Endothelial cell of umbilical vein (primary cell): Measurements from ENCODE around the gene SLC25A45. TPM values are rescaled to one million over a fixed set of nuclear protein-coding genes. Genes with fewer than 3 reads are reported as not detected.
A peak's percentile ranks its signal among the peaks of the same experiment; 100 is the strongest.

Source experiments
- BruUV-seq: library from RNA; stranded (reverse); fragments of 400-500 nt; replicated peaks from 2 replicates; lab custom pipeline; 2021; lab: Mats Ljungman, UMichigan
- CTCF ChIA-PET: fragments of 300-600, 350-600 bp; sonication (Branson Sonifier 250); formaldehyde crosslinking; loops from one replicate; lab custom pipeline; 2021; ENCODE audit warnings: antibody characterized with exemption, inconsistent platforms; lab: Charles Lee
- POLR2A ChIA-PET: fragments of 300-600, 350-600 bp; sonication (Branson Sonifier 250); formaldehyde crosslinking; loops from one replicate; lab custom pipeline; 2021; ENCODE audit warnings: antibody characterized with exemption, inconsistent platforms; lab: Charles Lee
- DNase-seq: peaks from one replicate; pipeline ENCODE4 v3.0.0-alpha.2; 2011; ENCODE audit warnings: low read depth, low spot score
- FAIRE-seq: peaks from 2 replicates; lab custom pipeline; 2011; peaks lifted over from hg19 to GRCh38; lab: Jason Lieb, UNC
- H2AFZ ChIP-seq: 2 replicates; pipeline ENCODE4 v1.6.0; 2012; ENCODE audit warnings: low read depth, low read length, control low read depth, inconsistent platforms
- H3K27ac ChIP-seq: 2 replicates; pipeline ENCODE4 v1.5.1; 2011; ENCODE audit warnings: low read depth, mild to moderate bottlenecking, control low read depth, low read length, moderate library complexity; ENCODE audit not compliant: insufficient read depth
- H3K27me3 ChIP-seq, 2 experiments: 2 replicates each; pipeline versions ENCODE4 v1.6.0 to v1.6.1; 2011; ENCODE audit warnings: low read length in 2 of 2, mixed read lengths in 1 of 2; ENCODE audit not compliant: control insufficient read depth in 2 of 2, insufficient read depth in 2 of 2
- H3K36me3 ChIP-seq, 2 experiments: 2 replicates in 1 of 2; 3 replicates in 1 of 2; pipeline ENCODE4 v1.5.1; 2011; ENCODE audit warnings: low read length in 2 of 2, mild to moderate bottlenecking in 1 of 2, moderate library complexity in 1 of 2; ENCODE audit not compliant: control insufficient read depth in 2 of 2, insufficient read depth in 2 of 2; ENCODE audit errors: extremely low read depth in 1 of 2
- H3K4me1 ChIP-seq: 3 replicates; pipeline ENCODE4 v1.5.1; 2011; ENCODE audit warnings: mild to moderate bottlenecking, low read length; ENCODE audit not compliant: control insufficient read depth, insufficient read depth; ENCODE audit errors: extremely low read depth
- H3K4me2 ChIP-seq: 2 replicates; pipeline ENCODE4 v1.6.1; 2011; ENCODE audit warnings: low read length, control low read depth, mixed read lengths; ENCODE audit not compliant: insufficient read depth
- H3K4me3 ChIP-seq, 3 experiments: fragments of 200-600 bp in 1 of 3; sonication (generic), shearing (Covaris generic) in 1 of 3; replicated peaks in 1 of 3; 2 replicates each; pipeline ENCODE4 v1.5.1; 2011 to 2016; ENCODE audit warnings: control low read depth in 3 of 3, low read length in 3 of 3, mild to moderate bottlenecking in 2 of 3, inconsistent platforms in 1 of 3, low read depth in 1 of 3, moderate library complexity in 1 of 3; ENCODE audit not compliant: insufficient read depth in 1 of 3
- H3K79me2 ChIP-seq: 2 replicates; pipeline ENCODE4 v1.6.0; 2012; ENCODE audit warnings: low read length, inconsistent platforms; ENCODE audit not compliant: control insufficient read depth, insufficient read depth
- H3K9ac ChIP-seq: replicated peaks from 2 replicates; pipeline ENCODE3; 2011; ENCODE audit warnings: low read length, control low read depth; ENCODE audit not compliant: insufficient read depth; ENCODE audit errors: extremely low read depth
- H3K9me1 ChIP-seq: replicated peaks from 3 replicates; pipeline ENCODE4 v1.6.0; 2011; ENCODE audit warnings: mild to moderate bottlenecking, low read length; ENCODE audit not compliant: control insufficient read depth, insufficient read depth; ENCODE audit errors: extremely low read depth
- H3K9me3 ChIP-seq: replicated peaks from 2 replicates; pipeline ENCODE4 v1.5.1; 2012; ENCODE audit warnings: low read length, inconsistent platforms; ENCODE audit not compliant: control insufficient read depth, insufficient read depth
- H4K20me1 ChIP-seq: replicated peaks from 2 replicates; pipeline ENCODE3; 2011; ENCODE audit warnings: mild to moderate bottlenecking, low read length; ENCODE audit not compliant: control insufficient read depth, insufficient read depth; ENCODE audit errors: extremely low read depth
- GATA2 ChIP-seq: IDR thresholded peaks from 2 replicates; pipeline ENCODE4 v1.7.0; 2011; ENCODE audit warnings: low read depth, mild to moderate bottlenecking, moderate library complexity, mixed read lengths, low read length; ENCODE audit not compliant: insufficient read length, insufficient read depth
- POLR2A ChIP-seq: IDR thresholded peaks from 2 replicates; pipeline ENCODE4 v1.6.1; 2012; ENCODE audit warnings: low read depth, mild to moderate bottlenecking, control low read depth, low read length
- POLR2AphosphoS5 ChIP-seq: IDR thresholded peaks from 2 replicates; pipeline ENCODE4 v1.6.1; 2012; ENCODE audit warnings: low read depth, mild to moderate bottlenecking, control low read depth, low read length, moderate library complexity; ENCODE audit not compliant: insufficient read depth
- dilution Hi-C: fragments of 300-500 bp; cut with MboI; formaldehyde crosslinking; loops from one replicate; pipeline ENCODE4 v1.15.0; 2019; ENCODE audit warnings: low sequenced_read_pairs; ENCODE audit not compliant: extremely low pct_ligation_motif_present
- intact Hi-C: fragments of 100-400 bp; cut with micrococcal nuclease; formaldehyde crosslinking; loops from one replicate; pipeline ENCODE4 v1.10.0; 2022
- polyA plus RNA-seq, 4 experiments: library from polyadenylated mRNA; depleted of rRNA in 3 of 4; stranded (reverse) in 3 of 4; unstranded in 1 of 4; fragments of >200 nt; gene quantifications; 2 replicates each; pipeline versions ENCODE4 v1.2.1 to v1.2.3, GENCODE V29; 2011 to 2012; ENCODE audit warnings: missing spikeins in 1 of 4
- total RNA-seq: library from RNA; stranded (reverse); gene quantifications from 2 replicates; pipeline ENCODE4 v1.2.3, GENCODE V29; 2021
- TF ChIP-seq, protein P1 (sequence below), 2 donors: IDR thresholded peaks; 1 replicate in 1 of 2; 2 replicates in 1 of 2; pipeline ENCODE4 v1.5.1; 2011; ENCODE audit warnings: low read length in 2 of 2, mild to moderate bottlenecking in 2 of 2, moderate library complexity in 2 of 2, control low read depth in 1 of 2, inconsistent platforms in 1 of 2, low read depth in 1 of 2; ENCODE audit not compliant: insufficient read depth in 1 of 2; ENCODE audit errors: extremely low read depth in 1 of 2

SLC25A45 gene
- total and polyA plus RNA-seq, 2 donors (not counting 3 experiments of a cell fraction or from before 2014, with no cell fraction given) = 1.2 to 3.1 TPM

DNA sequence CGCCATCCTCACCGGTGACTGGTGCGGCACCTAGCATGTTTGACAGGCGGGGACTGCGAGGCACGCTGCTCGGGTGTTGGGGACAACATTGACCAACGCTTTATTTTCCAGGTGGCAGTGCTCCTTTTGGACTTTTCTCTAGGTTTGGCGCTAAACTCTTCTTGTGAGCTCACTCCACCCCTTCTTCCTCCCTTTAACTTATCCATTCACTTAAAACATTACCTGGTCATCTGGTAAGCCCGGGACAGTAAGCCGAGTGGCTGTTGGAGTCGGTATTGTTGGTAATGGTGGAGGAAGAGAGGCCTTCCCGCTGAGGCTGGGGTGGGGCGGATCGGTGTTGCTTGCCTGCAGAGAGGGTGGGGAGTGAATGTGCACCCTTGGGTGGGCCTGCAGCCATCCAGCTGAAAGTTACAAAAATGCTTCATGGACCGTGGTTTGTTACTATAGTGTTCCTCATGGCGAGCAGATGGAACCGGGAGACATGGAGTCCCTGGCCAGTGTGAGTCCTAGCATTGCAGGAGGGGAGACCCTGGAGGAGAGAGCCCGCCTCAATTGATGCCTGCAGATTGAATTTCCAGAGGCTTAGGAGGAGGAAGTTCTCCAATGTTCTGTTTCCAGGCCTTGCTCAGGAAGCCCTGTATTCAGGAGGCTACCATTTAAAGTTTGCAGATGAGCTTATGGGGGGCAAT, 41.2 kb upstream of the SLC25A45 start:
- Histone ChIP-seq H3K9me3 (no peaks in the 10 kb centered on the region), H3K36me3 (peaks cover 4 to 7% of the 10 kb centered on the region in 2 experiments), H3K9ac (peak overlapping the region; percentile 98), H3K27ac (peak overlapping the region; percentile 99), H3K4me2 (peak overlapping the region; percentile 91), H3K27me3 (no peaks in the 10 kb centered on the region), H3K9me1 (no peaks in the 10 kb centered on the region), H3K4me3 (peak overlapping the region; percentile 52 to 95 (median 67)), H2AFZ (no peak overlapping the region), H3K79me2 (peaks cover 74% of the 10 kb centered on the region), H4K20me1 (no peaks in the 10 kb centered on the region), H3K4me1 (peaks cover 45% of the 10 kb centered on the region)
- DNase-seq (peak; percentile 28), FAIRE-seq (no peak)
- no TSS peak for BruUV-seq
- POLR2A ChIA-PET = interaction anchor here (0.6 to 10.0 kb wide), 15 partner anchors 8 to 149 kb away, joined by 3 to 127 read pairs (median 9); partner anchors contain the start of genes MALAT1 and SLC25A45
- intact Hi-C loops = no loop called here
- TF ChIP-seq GATA2 (no peak), POLR2A (peak; percentile 77), POLR2AphosphoS5 (no peak)
- TF ChIP-seq, protein P1, sequence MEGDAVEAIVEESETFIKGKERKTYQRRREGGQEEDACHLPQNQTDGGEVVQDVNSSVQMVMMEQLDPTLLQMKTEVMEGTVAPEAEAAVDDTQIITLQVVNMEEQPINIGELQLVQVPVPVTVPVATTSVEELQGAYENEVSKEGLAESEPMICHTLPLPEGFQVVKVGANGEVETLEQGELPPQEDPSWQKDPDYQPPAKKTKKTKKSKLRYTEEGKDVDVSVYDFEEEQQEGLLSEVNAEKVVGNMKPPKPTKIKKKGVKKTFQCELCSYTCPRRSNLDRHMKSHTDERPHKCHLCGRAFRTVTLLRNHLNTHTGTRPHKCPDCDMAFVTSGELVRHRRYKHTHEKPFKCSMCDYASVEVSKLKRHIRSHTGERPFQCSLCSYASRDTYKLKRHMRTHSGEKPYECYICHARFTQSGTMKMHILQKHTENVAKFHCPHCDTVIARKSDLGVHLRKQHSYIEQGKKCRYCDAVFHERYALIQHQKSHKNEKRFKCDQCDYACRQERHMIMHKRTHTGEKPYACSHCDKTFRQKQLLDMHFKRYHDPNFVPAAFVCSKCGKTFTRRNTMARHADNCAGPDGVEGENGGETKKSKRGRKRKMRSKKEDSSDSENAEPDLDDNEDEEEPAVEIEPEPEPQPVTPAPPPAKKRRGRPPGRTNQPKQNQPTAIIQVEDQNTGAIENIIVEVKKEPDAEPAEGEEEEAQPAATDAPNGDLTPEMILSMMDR (IDR thresholded peaks at IDR 0.05; ENCODE audit: extremely low read depth in 1 of 2, insufficient read depth in 1 of 2, low read depth in 1 of 2, low read length in 2 of 2) = no peak
- CTCF ChIA-PET = interaction anchor here (1.2 kb wide), 1 partner anchor 75 kb away, joined by 3 read pairs; the partner anchor contains the start of gene MALAT1
- dilution Hi-C loops = no loop called here
